Upper lobe of left lung (tissue), 6 donors: ENCODE measurements around the gene SNX7. TPM values are rescaled to one million over a fixed set of nuclear protein-coding genes. Genes with fewer than 3 reads are reported as not detected.

Source experiments
- ATAC-seq, 2 donors: fragments of 200-7000 bp; cut with Tn5 transposase; one replicate each; pipeline ENCODE4 v1.9.1; 2022; ENCODE audit warnings: mild to moderate bottlenecking in 2 of 2, moderate library complexity in 2 of 2; ENCODE audit not compliant: low FRiP score in 2 of 2
- DNase-seq, 2 donors: peaks; one replicate each; pipeline ENCODE4 v3.0.0-alpha.2; 2019 to 2020
- H3K27ac ChIP-seq, 4 donors: fragments of 200-600 bp; sonication (generic); one replicate each; pipeline ENCODE4 v1.5.1; 2016 to 2019
- H3K27me3 ChIP-seq, 4 donors: fragments of 200-600 bp; sonication (generic); one replicate each; pipeline ENCODE4 v1.5.1; 2017 to 2019
- H3K36me3 ChIP-seq, 4 donors: fragments of 200-600 bp; sonication (generic); one replicate each; pipeline ENCODE4 v1.5.1; 2016 to 2019
- H3K4me1 ChIP-seq, 4 donors: fragments of 200-600 bp; sonication (generic); one replicate each; pipeline ENCODE4 v1.5.1; 2018 to 2019
- H3K4me3 ChIP-seq, 4 donors: fragments of 200-600 bp; sonication (generic); one replicate each; pipeline ENCODE4 v1.5.1; 2017 to 2019; ENCODE audit warnings: mild to moderate bottlenecking in 2 of 4, moderate library complexity in 1 of 4
- H3K9me3 ChIP-seq, 4 donors: fragments of 200-600 bp; sonication (generic); one replicate each; pipeline ENCODE4 v1.5.1; 2018 to 2019
- EP300 ChIP-seq, 4 donors: sonication (generic); formaldehyde crosslinking; IDR thresholded peaks; one replicate each; pipeline ENCODE4 v1.5.1; 2017; ENCODE audit warnings: antibody characterized with exemption in 4 of 4, control low read depth in 2 of 4
- POLR2A ChIP-seq, 4 donors: fragments of 450-650 bp; IDR thresholded peaks; one replicate each; pipeline ENCODE4 v1.5.1; 2016 to 2017; ENCODE audit warnings: antibody characterized with exemption in 4 of 4, mild to moderate bottlenecking in 2 of 4
- POLR2AphosphoS5 ChIP-seq, 2 donors: sonication (generic); formaldehyde crosslinking; IDR thresholded peaks; one replicate each; pipeline ENCODE4 v1.5.1; 2017; ENCODE audit warnings: antibody characterized with exemption in 2 of 2
- WGBS, 2 donors: methylation state at CpG; one replicate each; pipeline ENCODE4 v1.1.5; 2017 to 2018; 5-methylcytosine and 5-hydroxymethylcytosine counted together
- total RNA-seq, 6 donors: library from RNA; depleted of rRNA in 4 of 6; stranded (reverse); fragments of >200 nt in 4 of 6; gene quantifications; one replicate each; pipeline versions ENCODE4 v1.1.0 to v1.2.1, GENCODE V29; 2016 to 2021
- TF ChIP-seq, protein P1 (sequence below), 6 experiments: fragments of 450-650 bp in 4 of 6; fragments of 200-600 bp in 2 of 6; sonication (generic) in 2 of 6; IDR thresholded peaks; one replicate each; pipeline ENCODE4 v1.5.1; 2016 to 2019; ENCODE audit warnings: antibody characterized with exemption in 6 of 6
- donor health status: DM: no; HTN: no; CAD: no; lungs with moderate emphysema.
- donor health status: DM: no; HTN: yes; CAD: no; lungs with severe emphysema.

The SNX7 gene
- total RNA-seq, 6 donors from 2014 or later, result 7.3 to 50.8 (median 15.7) TPM

DNA sequence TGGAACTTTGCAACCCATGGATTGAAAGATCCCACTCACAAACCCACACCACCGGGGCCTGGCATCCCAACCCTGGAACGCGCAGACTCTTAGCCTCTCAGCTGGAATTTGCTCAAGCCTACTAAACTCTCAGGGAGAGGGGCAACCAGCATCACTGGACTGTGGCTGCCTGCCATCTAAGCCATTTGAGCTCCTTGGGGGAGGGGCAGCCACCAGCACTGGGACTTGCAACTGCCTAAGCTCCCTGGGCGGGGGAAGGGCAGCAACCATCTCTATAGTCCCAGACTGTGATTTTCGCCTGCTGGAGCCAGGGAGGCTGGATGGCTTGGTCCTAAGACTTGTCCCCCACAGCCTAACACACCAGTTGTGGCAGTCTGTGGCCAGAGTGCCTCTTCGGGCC, 122.3 kb downstream of the SNX7 start:
- Histone ChIP-seq H3K4me3 (no peak overlapping the region), H3K27me3 (no peaks in the 10 kb centered on the region), H3K9me3 (no peaks in the 10 kb centered on the region), H3K36me3 (no peaks in the 10 kb centered on the region), H3K27ac (no peak overlapping the region), H3K4me1 (no peaks in the 10 kb centered on the region)
- ATAC-seq (no peak), DNase-seq (no peak)
- TF ChIP-seq, protein P1, sequence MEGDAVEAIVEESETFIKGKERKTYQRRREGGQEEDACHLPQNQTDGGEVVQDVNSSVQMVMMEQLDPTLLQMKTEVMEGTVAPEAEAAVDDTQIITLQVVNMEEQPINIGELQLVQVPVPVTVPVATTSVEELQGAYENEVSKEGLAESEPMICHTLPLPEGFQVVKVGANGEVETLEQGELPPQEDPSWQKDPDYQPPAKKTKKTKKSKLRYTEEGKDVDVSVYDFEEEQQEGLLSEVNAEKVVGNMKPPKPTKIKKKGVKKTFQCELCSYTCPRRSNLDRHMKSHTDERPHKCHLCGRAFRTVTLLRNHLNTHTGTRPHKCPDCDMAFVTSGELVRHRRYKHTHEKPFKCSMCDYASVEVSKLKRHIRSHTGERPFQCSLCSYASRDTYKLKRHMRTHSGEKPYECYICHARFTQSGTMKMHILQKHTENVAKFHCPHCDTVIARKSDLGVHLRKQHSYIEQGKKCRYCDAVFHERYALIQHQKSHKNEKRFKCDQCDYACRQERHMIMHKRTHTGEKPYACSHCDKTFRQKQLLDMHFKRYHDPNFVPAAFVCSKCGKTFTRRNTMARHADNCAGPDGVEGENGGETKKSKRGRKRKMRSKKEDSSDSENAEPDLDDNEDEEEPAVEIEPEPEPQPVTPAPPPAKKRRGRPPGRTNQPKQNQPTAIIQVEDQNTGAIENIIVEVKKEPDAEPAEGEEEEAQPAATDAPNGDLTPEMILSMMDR (IDR thresholded peaks at IDR 0.05), result no peak
- TF ChIP-seq POLR2A (IDR thresholded peaks at IDR 0.05) (no peak), EP300 (IDR thresholded peaks at IDR 0.05) (no peak), POLR2AphosphoS5 (IDR thresholded peaks at IDR 0.05) (no peak)
- 93% methylated on average over 6 of the region's 6 CpGs; no CpG with 5 or more reads in 1 of the 2 donors for WGBS, 2 donors

- Histone ChIP-seq H3K27me3 (no peaks in the 10 kb centered on the region), H3K9me3 (no peaks in the 10 kb centered on the region), H3K4me3 (no peak overlapping the region), H3K36me3 (no peaks in the 10 kb centered on the region), H3K4me1 (no peaks in the 10 kb centered on the region), H3K27ac (no peak overlapping the region)
- TF ChIP-seq EP300 (IDR thresholded peaks at IDR 0.05) (no peak), POLR2AphosphoS5 (IDR thresholded peaks at IDR 0.05) (no peak), POLR2A (IDR thresholded peaks at IDR 0.05) (no peak)
- TF ChIP-seq, protein P1 (IDR thresholded peaks at IDR 0.05), result no peak
- 67 to 83% methylated on average over 3 to 6 of the region's 6 CpGs for WGBS, 2 donors
- DNase-seq (no peak), ATAC-seq (no peak)
Observed at GRCh38 chr1:98791498-98791897, 130.0 kb downstream of the SNX7 start.

GRCh38 chr1:98792123-98792522, 130.6 kb downstream of the SNX7 start:
- H3K4me3 ChIP-seq, result no peak overlapping the region
- WGBS, 2 donors, result 23 to 26% methylated on average over 1 of the region's 1 CpG
- TF ChIP-seq EP300 (IDR thresholded peaks at IDR 0.05), result no peak
- TF ChIP-seq POLR2A (IDR thresholded peaks at IDR 0.05), result no peak
- TF ChIP-seq POLR2AphosphoS5 (IDR thresholded peaks at IDR 0.05), result no peak
- TF ChIP-seq, protein P1 (IDR thresholded peaks at IDR 0.05), result no peak

DNA sequence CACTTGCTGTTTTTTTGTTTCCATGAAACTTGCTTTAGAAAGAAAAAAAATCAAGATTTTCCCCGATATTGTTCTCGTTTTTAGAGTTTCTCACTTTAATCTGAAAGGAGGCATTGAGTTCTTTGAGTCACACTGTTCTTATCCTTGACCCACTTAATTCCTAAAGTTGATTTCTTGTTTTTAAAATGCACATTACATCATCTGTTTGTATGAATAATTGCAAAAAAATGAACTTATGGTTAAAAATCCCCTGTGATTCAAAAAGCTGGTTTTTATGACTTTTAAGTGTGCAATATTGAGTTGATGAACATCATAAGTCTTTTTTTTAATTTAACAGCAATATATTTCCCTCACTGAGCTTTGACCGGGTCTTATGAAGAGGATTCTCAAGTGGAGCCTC, 131.6 kb downstream of the SNX7 start:
- Histone ChIP-seq H3K27ac (no peak overlapping the region), H3K9me3 (no peaks in the 10 kb centered on the region), H3K4me1 (no peaks in the 10 kb centered on the region), H3K27me3 (no peaks in the 10 kb centered on the region), H3K36me3 (no peaks in the 10 kb centered on the region), H3K4me3 (no peak overlapping the region)
- DNase-seq (no peak), ATAC-seq (no peak)
- no peak for TF ChIP-seq POLR2AphosphoS5 (IDR thresholded peaks at IDR 0.05)
- no peak for TF ChIP-seq EP300 (IDR thresholded peaks at IDR 0.05)
- TF ChIP-seq, protein P1 (IDR thresholded peaks at IDR 0.05), result no peak
- TF ChIP-seq POLR2A (IDR thresholded peaks at IDR 0.05), result no peak
- 65 to 76% methylated on average over 3 of the region's 3 CpGs for WGBS, 2 donors

More at GRCh38 chr1:98792123-98792522, 130.6 kb downstream of the SNX7 start:
- Histone ChIP-seq H3K27ac (no peak overlapping the region), H3K9me3 (no peaks in the 10 kb centered on the region), H3K27me3 (no peaks in the 10 kb centered on the region), H3K36me3 (no peaks in the 10 kb centered on the region), H3K4me1 (no peaks in the 10 kb centered on the region)
- ATAC-seq, result no peak
- DNase-seq, result no peak

GRCh38 chr1:98794196-98794886, 132.8 kb downstream of the SNX7 start:
- ATAC-seq, result peak; percentile 77 to 80
- H3K9me3 ChIP-seq, result no peaks in the 10 kb centered on the region

More at GRCh38 chr1:98794196-98794886, 132.8 kb downstream of the SNX7 start:
- TF ChIP-seq POLR2A (IDR thresholded peaks at IDR 0.05) (no peak), POLR2AphosphoS5 (IDR thresholded peaks at IDR 0.05) (no peak), EP300 (IDR thresholded peaks at IDR 0.05) (no peak)
- TF ChIP-seq, protein P1 (IDR thresholded peaks at IDR 0.05), result peak; percentile 26 to 64 (median 54)
- Histone ChIP-seq H3K4me3 (no peak overlapping the region), H3K27me3 (no peaks in the 10 kb centered on the region), H3K27ac (no peak overlapping the region), H3K36me3 (no peaks in the 10 kb centered on the region), H3K4me1 (no peaks in the 10 kb centered on the region)
- WGBS, 2 donors, result 19 to 37% methylated on average over 3 of the region's 3 CpGs
- DNase-seq, result peak in 1 of 2 donors; percentile 30
